Uterus (tissue), 4 donors: ENCODE results near the gene CDK19. TPM values are rescaled to one million over a fixed set of nuclear protein-coding genes. Genes with fewer than 3 reads are reported as not detected.

Experiments
- DNase-seq, 2 donors: peaks; one replicate each; pipeline ENCODE4 v3.0.0-alpha.2; 2019 to 2020
- H3K27ac ChIP-seq, 2 donors: fragments of 200-600 bp; sonication (generic); 1 replicate in 1 of 2; 2 replicates in 1 of 2; pipeline ENCODE4 v1.5.1; 2016 to 2018
- H3K27me3 ChIP-seq, 2 donors: fragments of 200-600 bp; sonication (generic); one replicate each; pipeline ENCODE4 v1.5.1; 2018 to 2019; ENCODE audit warnings: control low read depth in 1 of 2
- H3K36me3 ChIP-seq, 2 donors: fragments of 200-600 bp; sonication (generic); one replicate each; pipeline ENCODE4 v1.5.1; 2019; ENCODE audit warnings: control low read depth in 1 of 2
- H3K4me1 ChIP-seq, 2 donors: fragments of 200-600 bp; sonication (generic); one replicate each; pipeline ENCODE4 v1.5.1; 2018 to 2019; ENCODE audit warnings: control low read depth in 1 of 2
- H3K4me3 ChIP-seq, 2 donors: fragments of 200-600 bp; sonication (generic); 1 replicate in 1 of 2; 2 replicates in 1 of 2; pipeline ENCODE4 v1.5.1; 2018 to 2019; ENCODE audit warnings: mild to moderate bottlenecking in 1 of 2
- H3K9me3 ChIP-seq, 2 donors: fragments of 200-600 bp; sonication (generic); one replicate each; pipeline ENCODE4 v1.5.1; 2019; ENCODE audit warnings: control low read depth in 1 of 2
- POLR2A ChIP-seq, 2 donors: fragments of 450-650 bp; IDR thresholded peaks; one replicate each; pipeline ENCODE4 v1.6.1; 2016; ENCODE audit warnings: antibody characterized with exemption in 2 of 2, mild to moderate bottlenecking in 1 of 2, moderate library complexity in 1 of 2
- intact Hi-C: fragments of 100-400 bp; cut with DNase I; formaldehyde crosslinking; loops from one replicate; pipeline ENCODE4 v1.15.1; 2023; ENCODE audit warnings: low total_unique reads
- total RNA-seq, 4 donors: library from RNA; depleted of rRNA in 3 of 4; stranded (reverse); fragments of >200 nt in 3 of 4; gene quantifications; one replicate each; pipeline versions ENCODE4 v1.1.0 to v1.2.4, GENCODE V29; 2014 to 2023
- TF ChIP-seq, protein P1 (sequence below), 4 experiments: fragments of 200-600 bp in 2 of 4; fragments of 450-650 bp in 2 of 4; sonication (generic) in 2 of 4; IDR thresholded peaks; one replicate each; pipeline ENCODE4 v1.5.1; 2016 to 2019; ENCODE audit warnings: antibody characterized with exemption in 4 of 4, mild to moderate bottlenecking in 2 of 4, moderate library complexity in 1 of 4
- donor health status: DM: yes; HTN: yes; CAD: no.

CDK19 gene
- total RNA-seq, 4 donors from 2014 or later, result 1.0 to 34.3 (median 12.9) TPM

DNA sequence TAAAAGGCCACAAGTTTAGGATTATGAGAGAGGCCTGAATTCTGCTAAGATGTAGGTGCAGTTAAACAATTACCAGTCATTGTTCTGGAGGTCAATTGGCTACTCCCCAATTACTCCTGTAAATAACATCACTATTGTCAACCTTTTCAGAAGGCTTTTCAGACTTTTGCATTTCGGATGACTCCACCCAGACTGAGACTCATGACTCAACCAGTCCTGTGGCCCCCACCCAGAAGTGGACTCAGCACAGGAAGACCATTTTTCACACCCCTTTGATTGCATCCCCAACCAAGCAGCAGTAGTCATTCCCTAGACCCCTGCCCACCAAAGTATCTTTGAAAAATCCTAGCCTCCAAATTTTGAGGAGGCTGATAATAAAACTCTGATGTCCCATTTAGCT is 199.5 kb downstream of the CDK19 start:
- no peaks in the 10 kb centered on the region for H3K4me1 ChIP-seq
- H3K9me3 ChIP-seq, result no peaks in the 10 kb centered on the region
- DNase-seq, result no peak
- H3K4me3 ChIP-seq, result no peak overlapping the region
- no peaks in the 10 kb centered on the region for H3K27me3 ChIP-seq
- no peak overlapping the region for H3K27ac ChIP-seq
- intact Hi-C loops, result loop anchor here (2.0 kb wide), 1 partner anchor 13 kb away; no protein-coding TSS in a partner anchor
- no peak for TF ChIP-seq POLR2A (IDR thresholded peaks at IDR 0.05)
- TF ChIP-seq, protein P1, sequence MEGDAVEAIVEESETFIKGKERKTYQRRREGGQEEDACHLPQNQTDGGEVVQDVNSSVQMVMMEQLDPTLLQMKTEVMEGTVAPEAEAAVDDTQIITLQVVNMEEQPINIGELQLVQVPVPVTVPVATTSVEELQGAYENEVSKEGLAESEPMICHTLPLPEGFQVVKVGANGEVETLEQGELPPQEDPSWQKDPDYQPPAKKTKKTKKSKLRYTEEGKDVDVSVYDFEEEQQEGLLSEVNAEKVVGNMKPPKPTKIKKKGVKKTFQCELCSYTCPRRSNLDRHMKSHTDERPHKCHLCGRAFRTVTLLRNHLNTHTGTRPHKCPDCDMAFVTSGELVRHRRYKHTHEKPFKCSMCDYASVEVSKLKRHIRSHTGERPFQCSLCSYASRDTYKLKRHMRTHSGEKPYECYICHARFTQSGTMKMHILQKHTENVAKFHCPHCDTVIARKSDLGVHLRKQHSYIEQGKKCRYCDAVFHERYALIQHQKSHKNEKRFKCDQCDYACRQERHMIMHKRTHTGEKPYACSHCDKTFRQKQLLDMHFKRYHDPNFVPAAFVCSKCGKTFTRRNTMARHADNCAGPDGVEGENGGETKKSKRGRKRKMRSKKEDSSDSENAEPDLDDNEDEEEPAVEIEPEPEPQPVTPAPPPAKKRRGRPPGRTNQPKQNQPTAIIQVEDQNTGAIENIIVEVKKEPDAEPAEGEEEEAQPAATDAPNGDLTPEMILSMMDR (IDR thresholded peaks at IDR 0.05), result no peak
- H3K36me3 ChIP-seq, result no peaks in the 10 kb centered on the region

DNA sequence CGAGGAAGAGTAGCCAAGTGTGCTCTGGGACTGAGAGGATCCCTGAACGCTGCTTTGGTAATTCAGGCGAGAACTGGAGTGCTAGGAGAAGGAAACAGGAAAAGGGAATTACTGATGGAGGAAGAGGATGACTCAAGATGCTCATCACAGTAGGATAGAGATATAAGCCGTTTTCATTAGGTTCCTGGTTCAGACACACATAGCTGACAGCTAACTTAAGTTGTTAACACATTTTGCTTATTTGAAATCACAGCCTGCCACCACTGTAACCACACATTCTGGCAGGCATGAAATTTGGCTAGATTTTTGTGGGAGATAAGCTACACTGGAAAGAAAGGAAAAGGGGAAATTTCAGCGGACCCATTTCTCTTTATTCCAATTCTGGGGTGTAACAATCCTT is 200.7 kb downstream of the CDK19 start:
- Histone ChIP-seq H3K27me3 (no peaks in the 10 kb centered on the region), H3K36me3 (no peaks in the 10 kb centered on the region), H3K4me1 (no peaks in the 10 kb centered on the region), H3K9me3 (no peaks in the 10 kb centered on the region), H3K4me3 (no peak overlapping the region), H3K27ac (no peak overlapping the region)
- intact Hi-C loops, result loop anchor here (2.0 kb wide), 1 partner anchor 14 kb away; no protein-coding TSS in a partner anchor
- no peak for TF ChIP-seq POLR2A (IDR thresholded peaks at IDR 0.05)
- TF ChIP-seq, protein P1 (IDR thresholded peaks at IDR 0.05), result no peak
- DNase-seq, result no peak

DNA sequence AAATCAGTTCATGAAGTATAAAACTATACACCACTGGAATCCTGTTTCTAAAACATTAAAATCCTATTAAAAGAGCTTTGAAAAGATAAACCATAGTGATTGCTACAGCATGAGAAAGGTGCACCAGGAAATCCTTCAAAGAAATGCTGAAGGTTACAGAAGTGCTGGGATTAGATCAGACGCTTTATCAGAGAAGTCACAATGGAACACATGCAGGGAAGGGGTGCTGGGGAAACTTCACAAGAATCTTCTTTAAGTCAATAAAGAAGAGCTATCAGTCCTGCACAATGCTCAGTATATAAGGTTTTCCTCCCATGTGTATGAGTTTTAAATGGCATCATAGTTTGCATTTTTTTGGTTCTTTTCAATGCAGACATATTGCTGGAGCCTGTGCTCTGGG is 201.2 kb downstream of the CDK19 start:
- no peaks in the 10 kb centered on the region for H3K27me3 ChIP-seq
- no peaks in the 10 kb centered on the region for H3K9me3 ChIP-seq
- no peak overlapping the region for H3K27ac ChIP-seq
- DNase-seq, result no peak
- H3K4me3 ChIP-seq, result no peak overlapping the region
- TF ChIP-seq POLR2A (IDR thresholded peaks at IDR 0.05), result no peak
- TF ChIP-seq, protein P1 (IDR thresholded peaks at IDR 0.05), result no peak
- no peaks in the 10 kb centered on the region for H3K4me1 ChIP-seq
- no peaks in the 10 kb centered on the region for H3K36me3 ChIP-seq
- intact Hi-C loops, result loop anchor here (2.0 kb wide), 1 partner anchor 15 kb away; no protein-coding TSS in a partner anchor

GRCh38 chr6:110613356-110613755 is 201.9 kb downstream of the CDK19 start:
- Histone ChIP-seq H3K9me3 (no peaks in the 10 kb centered on the region), H3K4me3 (no peak overlapping the region), H3K4me1 (no peaks in the 10 kb centered on the region), H3K27ac (no peak overlapping the region), H3K36me3 (no peaks in the 10 kb centered on the region), H3K27me3 (no peaks in the 10 kb centered on the region)
- no peak for DNase-seq
- intact Hi-C loops, result no loop called here
- TF ChIP-seq POLR2A (IDR thresholded peaks at IDR 0.05), result no peak
- TF ChIP-seq, protein P1 (IDR thresholded peaks at IDR 0.05), result no peak

DNA sequence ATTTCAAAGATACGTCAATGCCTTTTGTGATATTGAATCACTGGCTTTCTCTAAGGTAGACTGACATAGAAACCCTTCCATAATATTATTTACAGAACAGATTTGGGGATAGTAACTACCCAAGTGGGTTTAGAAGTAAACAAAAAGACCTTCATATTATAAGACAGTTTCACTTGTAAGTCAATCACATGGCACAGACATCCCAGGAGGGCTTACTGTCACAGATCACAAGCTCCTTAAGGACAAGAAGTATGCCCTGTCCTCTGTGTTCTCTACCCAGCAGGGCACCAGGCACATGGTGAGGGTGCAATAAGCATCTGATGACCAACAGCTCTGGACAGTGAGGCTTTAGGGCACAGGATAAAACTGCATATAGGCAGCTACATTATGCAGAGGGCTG is 203.0 kb downstream of the CDK19 start:
- intact Hi-C loops, result no loop called here
- H3K36me3 ChIP-seq, result no peaks in the 10 kb centered on the region
- H3K27me3 ChIP-seq, result no peaks in the 10 kb centered on the region
- no peaks in the 10 kb centered on the region for H3K4me1 ChIP-seq
- H3K9me3 ChIP-seq, result no peaks in the 10 kb centered on the region
- H3K4me3 ChIP-seq, result no peak overlapping the region
- DNase-seq, result no peak
- H3K27ac ChIP-seq, result no peak overlapping the region
- TF ChIP-seq, protein P1 (IDR thresholded peaks at IDR 0.05), result no peak
- TF ChIP-seq POLR2A (IDR thresholded peaks at IDR 0.05), result no peak
